ENCODE data around the gene NDUFS8. TPM values are rescaled to one million over a fixed set of nuclear protein-coding genes. Genes with fewer than 3 reads are reported as not detected.
"Not testable (repeated sequence)": the region's sequence is repeated elsewhere in the genome, so short reads cannot be mapped to it uniquely, and the experiment has no call there.

The NDUFS8 gene
- total and polyA plus RNA-seq, 10 of the 15 experiments (the other 5 are each of a cell fraction or from before 2014, with no cell fraction given), result 17.6 to 308 (median 120) TPM

DNA sequence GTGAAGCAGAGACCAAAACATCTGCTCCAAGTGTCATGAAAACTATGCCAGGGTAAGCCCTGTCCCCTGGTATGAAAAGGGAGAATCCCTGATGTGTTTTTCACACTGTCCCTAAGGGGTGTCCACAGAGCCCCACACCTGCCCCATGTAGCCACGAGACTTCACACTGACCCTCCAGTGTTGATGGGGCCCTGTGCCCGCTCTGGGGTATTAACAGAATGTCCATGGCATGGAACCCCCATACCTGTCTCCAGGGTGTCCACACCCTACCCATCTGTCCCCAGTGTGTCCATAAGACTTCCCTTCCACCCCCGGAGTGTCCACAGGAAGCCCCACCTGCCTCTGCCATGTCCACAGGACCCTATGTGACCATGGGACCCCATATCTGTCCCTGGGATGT, 35.4 kb upstream of the NDUFS8 start:
- H3K79me2 ChIP-seq (ENCODE audit: control insufficient read depth, insufficient read depth, low read length); H3K4me3 ChIP-seq; in situ Hi-C loops (cut with MboI); BruUV-seq (replicated peaks); POLR2A ChIA-PET; SMC1A ChIA-PET (ENCODE audit: uncharacterized antibody, unreplicated experiment); DNase-seq (ENCODE audit: low read depth, low spot score); H2AFZ ChIP-seq (ENCODE audit: control insufficient read depth, low read depth, low read length); H3K4me2 ChIP-seq (ENCODE audit: control insufficient read depth, insufficient read depth); ATAC-seq; H4K20me1 ChIP-seq (ENCODE audit: control insufficient read depth, insufficient read depth); FAIRE-seq; H3K36me3 ChIP-seq (ENCODE audit: control insufficient read depth in 2 of 2, insufficient read depth in 2 of 2, low read length in 1 of 2); H3K27ac ChIP-seq (ENCODE audit: control insufficient read depth, insufficient read depth); H3K9ac ChIP-seq (ENCODE audit: control insufficient read depth, insufficient read depth, low read length); intact Hi-C loops (cut with micrococcal nuclease; ENCODE audit: unreplicated experiment); H3K9me3 ChIP-seq (replicated peaks; ENCODE audit: control insufficient read depth, insufficient read depth, low read length); H3K27me3 ChIP-seq (replicated peaks in 1 of 2; ENCODE audit: control insufficient read depth in 2 of 2, insufficient read depth in 2 of 2, low read length in 1 of 2): not testable (repeated sequence)
- 93% methylated on average over 3 of the region's 3 CpGs for WGBS (ENCODE audit: insufficient coverage, insufficient replicate concordance, low lambda C conversion rate, missing lambda C conversion rate)
- peaks cover 24% of the 10 kb centered on the region for H3K4me1 ChIP-seq (ENCODE audit: control insufficient read depth, insufficient read depth, low read length)
- CTCF ChIA-PET, result interaction anchor here (0.6 kb wide), 1 partner anchor 58 kb away, joined by 3 read pairs; no protein-coding TSS in a partner anchor
- RAD21 ChIA-PET (ENCODE audit: unreplicated experiment), result interaction anchor here (1.4 kb wide), 1 partner anchor 39 kb away, joined by 4 read pairs; no protein-coding TSS in a partner anchor

DNA sequence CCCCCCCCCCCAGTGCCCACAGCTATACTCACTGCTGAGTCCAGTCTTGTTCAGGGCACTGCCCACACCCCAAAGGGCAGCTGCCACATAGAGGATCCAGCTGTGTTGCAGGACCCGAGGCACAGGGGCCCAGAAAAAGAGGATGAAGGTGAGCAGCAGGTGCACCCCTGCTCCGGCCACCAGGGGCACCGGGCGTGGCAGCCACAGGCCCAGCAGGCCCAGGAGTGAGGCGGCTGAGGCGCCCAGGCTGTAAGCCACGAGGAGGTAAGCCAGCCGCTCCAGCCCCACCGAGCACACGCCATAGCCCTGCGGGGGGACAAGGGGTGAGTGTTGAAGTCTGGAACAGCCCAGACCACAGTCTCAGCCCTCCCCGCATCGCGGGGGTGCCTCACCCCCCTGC, 34.9 kb upstream of the NDUFS8 start:
- BruUV-seq (replicated peaks); H4K20me1 ChIP-seq (ENCODE audit: control insufficient read depth, insufficient read depth); intact Hi-C loops (cut with micrococcal nuclease; ENCODE audit: unreplicated experiment); H3K27me3 ChIP-seq (replicated peaks in 1 of 2; ENCODE audit: control insufficient read depth in 2 of 2, insufficient read depth in 2 of 2, low read length in 1 of 2); FAIRE-seq; SMC1A ChIA-PET (ENCODE audit: uncharacterized antibody, unreplicated experiment); ATAC-seq; H3K79me2 ChIP-seq (ENCODE audit: control insufficient read depth, insufficient read depth, low read length); RAD21 ChIA-PET (ENCODE audit: unreplicated experiment); H2AFZ ChIP-seq (ENCODE audit: control insufficient read depth, low read depth, low read length); POLR2A ChIA-PET; H3K36me3 ChIP-seq (ENCODE audit: control insufficient read depth in 2 of 2, insufficient read depth in 2 of 2, low read length in 1 of 2); H3K27ac ChIP-seq (ENCODE audit: control insufficient read depth, insufficient read depth); H3K4me3 ChIP-seq; in situ Hi-C loops (cut with MboI); DNase-seq (ENCODE audit: low read depth, low spot score); H3K4me2 ChIP-seq (ENCODE audit: control insufficient read depth, insufficient read depth); H3K9ac ChIP-seq (ENCODE audit: control insufficient read depth, insufficient read depth, low read length); H3K9me3 ChIP-seq (replicated peaks; ENCODE audit: control insufficient read depth, insufficient read depth, low read length): not testable (repeated sequence)
- CTCF ChIA-PET, result interaction anchor here (0.6 kb wide), 1 partner anchor 58 kb away, joined by 3 read pairs; no protein-coding TSS in a partner anchor
- WGBS (ENCODE audit: insufficient coverage, insufficient replicate concordance, low lambda C conversion rate, missing lambda C conversion rate), result 71% methylated on average over 14 of the region's 14 CpGs
- peaks cover 27% of the 10 kb centered on the region for H3K4me1 ChIP-seq (ENCODE audit: control insufficient read depth, insufficient read depth, low read length)

Measured in GM12878 (cell line).